Measurements from ENCODE around the gene CREB5. TPM values are rescaled to one million over a fixed set of nuclear protein-coding genes. Genes with fewer than 3 reads are reported as not detected.

Gene CREB5
- total and polyA plus RNA-seq, 3 donors from 2014 or later = 2.0 to 2.9 (median 2.9) TPM

DNA sequence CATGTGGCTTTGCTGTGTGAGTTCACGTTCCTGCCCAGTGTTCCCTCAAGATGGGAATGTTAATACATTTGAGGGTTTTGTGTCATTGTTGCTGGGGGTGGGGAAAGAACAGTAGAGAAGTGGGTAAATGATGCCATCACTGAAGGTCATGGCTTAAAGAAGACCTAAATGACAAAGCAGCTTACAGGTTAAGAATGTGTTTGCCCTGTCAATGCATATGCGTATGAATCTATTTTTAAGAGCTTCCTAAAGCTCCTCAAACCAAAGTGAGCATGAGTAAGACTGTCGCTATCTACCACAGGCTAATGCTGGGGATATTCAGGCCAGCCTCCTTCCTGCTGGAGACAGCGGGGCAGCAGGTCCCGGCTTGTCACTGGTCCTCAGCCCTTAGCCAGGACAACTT, 162.9 kb downstream of the CREB5 start:
- H3K27ac ChIP-seq = no peak overlapping the region
- H3K36me3 ChIP-seq (ENCODE audit: low read depth, missing control alignments) = no peaks in the 10 kb centered on the region
- intact Hi-C loops (cut with DNase I; ENCODE audit: low total_unique reads) = no loop called here
- 95 to 99% methylated on average over 5 of the region's 5 CpGs for WGBS, 2 donors
- H3K4me3 ChIP-seq = no peak overlapping the region
- H3K9me3 ChIP-seq = no peaks in the 10 kb centered on the region
- H3K27me3 ChIP-seq = no peaks in the 10 kb centered on the region
- no peak for TF ChIP-seq CTCF (IDR thresholded peaks at IDR 0.05)
- TF ChIP-seq POLR2A (IDR thresholded peaks at IDR 0.05) = no peak
- H3K4me1 ChIP-seq = no peaks in the 10 kb centered on the region
- DNase-seq = no peak

- TF ChIP-seq POLR2A (IDR thresholded peaks at IDR 0.05) (no peak), CTCF (IDR thresholded peaks at IDR 0.05) (no peak)
- Histone ChIP-seq H3K27ac (no peak overlapping the region), H3K4me1 (no peaks in the 10 kb centered on the region), H3K36me3 (ENCODE audit: low read depth, missing control alignments) (no peaks in the 10 kb centered on the region), H3K4me3 (no peak overlapping the region), H3K9me3 (no peaks in the 10 kb centered on the region), H3K27me3 (no peaks in the 10 kb centered on the region)
- intact Hi-C loops (cut with DNase I; ENCODE audit: low total_unique reads) = no loop called here
- no peak for DNase-seq
Measured at GRCh38 chr7:28576656-28577055, 164.3 kb downstream of the CREB5 start.

- no peaks in the 10 kb centered on the region for H3K27me3 ChIP-seq
- no peaks in the 10 kb centered on the region for H3K4me1 ChIP-seq
- H3K4me3 ChIP-seq = no peak overlapping the region
- H3K36me3 ChIP-seq (ENCODE audit: low read depth, missing control alignments) = no peaks in the 10 kb centered on the region
- no peak for DNase-seq
- H3K9me3 ChIP-seq = no peaks in the 10 kb centered on the region
- WGBS, 2 donors = 93 to 95% methylated on average over 3 of the region's 3 CpGs
- no peak for TF ChIP-seq CTCF (IDR thresholded peaks at IDR 0.05)
- no peak for TF ChIP-seq POLR2A (IDR thresholded peaks at IDR 0.05)
- H3K27ac ChIP-seq = no peak overlapping the region
- intact Hi-C loops (cut with DNase I; ENCODE audit: low total_unique reads) = no loop called here
Measured at GRCh38 chr7:28579571-28579970, 167.3 kb downstream of the CREB5 start.

- Histone ChIP-seq H3K36me3 (ENCODE audit: low read depth, missing control alignments) (no peaks in the 10 kb centered on the region), H3K27ac (no peak overlapping the region), H3K4me1 (no peaks in the 10 kb centered on the region), H3K9me3 (no peaks in the 10 kb centered on the region), H3K27me3 (no peaks in the 10 kb centered on the region), H3K4me3 (no peak overlapping the region)
- no peak for DNase-seq
- intact Hi-C loops (cut with DNase I; ENCODE audit: low total_unique reads) = no loop called here
- WGBS, 2 donors = 92 to 93% methylated on average over 2 of the region's 2 CpGs
- TF ChIP-seq POLR2A (IDR thresholded peaks at IDR 0.05) (no peak), CTCF (IDR thresholded peaks at IDR 0.05) (no peak)
Measured at GRCh38 chr7:28580665-28581064, 168.3 kb downstream of the CREB5 start.

DNA sequence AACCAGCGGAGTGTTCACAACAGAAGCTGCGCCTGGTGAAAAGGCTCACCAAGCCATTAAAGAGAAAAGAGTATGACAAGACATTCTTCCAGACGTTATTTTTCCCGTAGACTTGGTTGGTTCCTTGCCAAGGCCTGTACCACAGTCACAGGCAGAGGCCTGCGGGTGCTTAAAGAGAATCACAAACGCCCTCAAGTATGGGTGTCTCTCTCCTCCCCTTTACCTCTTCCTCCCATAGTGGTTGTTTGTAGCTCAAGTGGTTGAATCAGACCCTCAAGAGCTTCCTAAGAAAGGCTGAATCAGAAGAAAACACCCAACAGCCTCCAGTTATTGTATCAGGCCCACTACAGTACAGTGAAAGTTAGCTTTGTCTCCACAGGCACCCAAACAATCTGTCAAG, 169.0 kb downstream of the CREB5 start:
- TF ChIP-seq POLR2A (IDR thresholded peaks at IDR 0.05) (no peak), CTCF (IDR thresholded peaks at IDR 0.05) (no peak)

More for the DNA sequence above, 169.0 kb downstream of the CREB5 start:
- DNase-seq = no peak
- intact Hi-C loops (cut with DNase I; ENCODE audit: low total_unique reads) = no loop called here
- H3K4me1 ChIP-seq = no peaks in the 10 kb centered on the region
- H3K9me3 ChIP-seq = no peaks in the 10 kb centered on the region
- no peaks in the 10 kb centered on the region for H3K27me3 ChIP-seq
- no peaks in the 10 kb centered on the region for H3K36me3 ChIP-seq (ENCODE audit: low read depth, missing control alignments)
- H3K27ac ChIP-seq = no peak overlapping the region
- WGBS, 2 donors = 83 to 89% methylated on average over 6 of the region's 6 CpGs
- no peak overlapping the region for H3K4me3 ChIP-seq
